ENCODE data around the gene ESPL1. TPM values are rescaled to one million over a fixed set of nuclear protein-coding genes. Genes with fewer than 3 reads are reported as not detected.
A peak's percentile ranks its signal among the peaks of the same experiment; 100 is the strongest.

The ESPL1 gene
- total RNA-seq, 1 experiment from 2014 or later = 54.6 TPM

- no peak for DNase-seq (ENCODE audit: low read depth, low spot score)
- CTCF ChIA-PET = interaction anchor here (0.6 to 3.2 kb wide), 3 partner anchors 10 to 188 kb away, joined by 4 to 13 read pairs (median 8); a partner anchor contains a TSS
- intact Hi-C loops (cut with micrococcal nuclease; ENCODE audit: unreplicated experiment) = no loop called here
- in situ Hi-C loops (cut with HindIII; ENCODE audit: low pct_unique_long_range_greater_than_20kb, low sequenced_read_pairs) = no loop called here
- no peaks in the 10 kb centered on the region for H3K36me3 ChIP-seq (ENCODE audit: control insufficient read depth, insufficient read depth, low read length)
- peak; percentile 32; the same call in 1 of the 2 replicates for ATAC-seq
- POLR2A ChIA-PET = interaction anchor here (0.6 kb wide), 2 partner anchors 22 to 62 kb away, joined by 3 to 5 read pairs; partner anchors contain the start of gene ZNF740
- TF ChIP-seq CTCF (IDR thresholded peaks at IDR 0.05) (no peak), POLR2AphosphoS5 (IDR thresholded peaks at IDR 0.05; ENCODE audit: low read depth, low read length) (no peak), TCF7L2 (IDR thresholded peaks at IDR 0.05; ENCODE audit: low read depth, low read length) (no peak), REST (IDR thresholded peaks at IDR 0.05; ENCODE audit: insufficient read depth in 1 of 2, low read depth in 2 of 2, low read length in 1 of 2) (no peak)
- no TSS peak for BruUV-seq (replicated peaks)
- no peak overlapping the region for H3K27ac ChIP-seq (ENCODE audit: low read length)
- no peaks in the 10 kb centered on the region for H3K9me3 ChIP-seq (ENCODE audit: control insufficient read depth, insufficient read depth, low read depth, low read length)
- no peaks in the 10 kb centered on the region; the same call in 1 of the 2 replicates for H3K4me1 ChIP-seq (ENCODE audit: control insufficient read depth, insufficient read depth, low read length)
- no peaks in the 10 kb centered on the region; the same call in 1 of the 2 replicates for H3K27me3 ChIP-seq (ENCODE audit: control insufficient read depth, insufficient read depth, low read length)
- no peak overlapping the region for H3K4me3 ChIP-seq (ENCODE audit: low read depth in 2 of 2, low read length in 2 of 2)
These were observed 26.3 kb upstream of the ESPL1 start for GRCh38 chr12:53241623-53242412.

GRCh38 chr12:53244337-53244736 lies 23.8 kb upstream of the ESPL1 start:
- H3K9me3 ChIP-seq (ENCODE audit: control insufficient read depth, insufficient read depth, low read depth, low read length) = no peaks in the 10 kb centered on the region
- POLR2A ChIA-PET = no interaction called here
- H3K27ac ChIP-seq (ENCODE audit: low read length) = no peak overlapping the region
- TF ChIP-seq SIN3A (IDR thresholded peaks at IDR 0.05; ENCODE audit: borderline replicate concordance, insufficient read depth, low read depth, low read length) (no peak), REST (IDR thresholded peaks at IDR 0.05; ENCODE audit: insufficient read depth in 1 of 2, low read depth in 2 of 2, low read length in 1 of 2) (no peak), TCF7L2 (IDR thresholded peaks at IDR 0.05; ENCODE audit: low read depth, low read length) (no peak), POLR2AphosphoS5 (IDR thresholded peaks at IDR 0.05; ENCODE audit: low read depth, low read length) (no peak), CTCF (IDR thresholded peaks at IDR 0.05) (no peak)
- no peak overlapping the region for H3K4me3 ChIP-seq (ENCODE audit: low read depth in 2 of 2, low read length in 2 of 2)
- no peaks in the 10 kb centered on the region; the same call in 1 of the 2 replicates for H3K4me1 ChIP-seq (ENCODE audit: control insufficient read depth, insufficient read depth, low read length)
- in situ Hi-C loops (cut with HindIII; ENCODE audit: low pct_unique_long_range_greater_than_20kb, low sequenced_read_pairs) (no loop called here), intact Hi-C loops (cut with micrococcal nuclease; ENCODE audit: unreplicated experiment) (no loop called here)
- CTCF ChIA-PET = no interaction called here
- ATAC-seq = no peak
- no TSS peak for BruUV-seq (replicated peaks)
- H3K36me3 ChIP-seq (ENCODE audit: control insufficient read depth, insufficient read depth, low read length) = no peaks in the 10 kb centered on the region
- no peak for DNase-seq (ENCODE audit: low read depth, low spot score)
- no peaks in the 10 kb centered on the region for H3K27me3 ChIP-seq (ENCODE audit: control insufficient read depth, insufficient read depth, low read length)

All from Panc1 (cell line).